GM19438 (cell line): ENCODE data around the gene ZNF778.

ENCODE experiments used
- ATAC-seq: cut with Tn5 transposase; IDR thresholded peaks from one replicate; pipeline ENCODE4 v1.9.1; 2021; ENCODE audit warnings: low read depth; ENCODE audit not compliant: unreplicated experiment

The ZNF778 gene

GRCh38 chr16:89193576-89194293 lies 23.8 kb upstream of the ZNF778 start:
- no peak for ATAC-seq

GRCh38 chr16:89194340-89195311 lies 22.9 kb upstream of the ZNF778 start:
- no peak for ATAC-seq

GRCh38 chr16:89195521-89196171 lies 21.9 kb upstream of the ZNF778 start:
- no peak for ATAC-seq

GRCh38 chr16:89197033-89197632 lies 20.4 kb upstream of the ZNF778 start:
- ATAC-seq: no peak

- ATAC-seq: no peak
These were observed 19.7 kb upstream of the ZNF778 start for GRCh38 chr16:89197633-89198416.

- ATAC-seq: no peak
These were observed 18.9 kb upstream of the ZNF778 start for GRCh38 chr16:89198417-89199240.

- ATAC-seq: no peak
These were observed 18.0 kb upstream of the ZNF778 start for GRCh38 chr16:89199241-89200123.

- ATAC-seq: no peak
These were observed 17.2 kb upstream of the ZNF778 start, which contains the start of gene SLC22A31 for GRCh38 chr16:89200124-89200849. TSS of gene SLC22A31 (minus strand) at chr16:89200537. CDS start at chr16:89200501, 36 bp downstream.

GRCh38 chr16:89200850-89201411 lies 16.6 kb upstream of the ZNF778 start:
- no peak for ATAC-seq

- no peak for ATAC-seq
These were observed 15.8 kb upstream of the ZNF778 start for GRCh38 chr16:89201439-89202377.

- no peak for ATAC-seq
These were observed 14.9 kb upstream of the ZNF778 start for GRCh38 chr16:89202422-89203215.

- no peak for ATAC-seq
These were observed 9.5 kb upstream of the ZNF778 start for GRCh38 chr16:89207993-89208392.

GRCh38 chr16:89209522-89210044 lies 7.9 kb upstream of the ZNF778 start:
- no peak for ATAC-seq

GRCh38 chr16:89210165-89210903 lies 7.2 kb upstream of the ZNF778 start:
- no peak for ATAC-seq
